Bronchial epithelial cell (primary cell): ENCODE measurements around the gene TYSND1. TPM values are rescaled to one million over a fixed set of nuclear protein-coding genes. Genes with fewer than 3 reads are reported as not detected.

ENCODE experiments used
- DNase-seq: peaks from one replicate; pipeline ENCODE4 v3.0.0-alpha.2; 2010; ENCODE audit warnings: low read depth
- FAIRE-seq: peaks from 2 replicates; lab custom pipeline; 2011; peaks lifted over from hg19 to GRCh38; lab: Jason Lieb, UNC
- H3K27me3 ChIP-seq: 2 replicates; pipeline ENCODE4 v1.5.1; 2011; ENCODE audit warnings: low read length; ENCODE audit not compliant: control insufficient read depth, insufficient read depth
- H3K36me3 ChIP-seq: 2 replicates; pipeline ENCODE4 v1.5.1; 2011; ENCODE audit warnings: low read length; ENCODE audit not compliant: control insufficient read depth, insufficient read depth
- H3K4me3 ChIP-seq: 2 replicates; pipeline ENCODE4 v1.5.1; 2011; ENCODE audit warnings: mild to moderate bottlenecking, low read depth, low read length, control low read depth
- total RNA-seq: library from RNA; depleted of rRNA; stranded (reverse); fragments of >200 nt; gene quantifications from 2 replicates; pipeline ENCODE4 v1.2.1, GENCODE V29; 2014
- TF ChIP-seq, protein P1 (sequence below): IDR thresholded peaks from 2 replicates; pipeline ENCODE4 v1.5.1; 2011; ENCODE audit warnings: mild to moderate bottlenecking, moderate library complexity, low read length, control low read depth, inconsistent platforms; ENCODE audit not compliant: insufficient read depth, severe bottlenecking

Gene TYSND1
- total RNA-seq, 1 donor from 2014 or later: 32.1 TPM

DNA sequence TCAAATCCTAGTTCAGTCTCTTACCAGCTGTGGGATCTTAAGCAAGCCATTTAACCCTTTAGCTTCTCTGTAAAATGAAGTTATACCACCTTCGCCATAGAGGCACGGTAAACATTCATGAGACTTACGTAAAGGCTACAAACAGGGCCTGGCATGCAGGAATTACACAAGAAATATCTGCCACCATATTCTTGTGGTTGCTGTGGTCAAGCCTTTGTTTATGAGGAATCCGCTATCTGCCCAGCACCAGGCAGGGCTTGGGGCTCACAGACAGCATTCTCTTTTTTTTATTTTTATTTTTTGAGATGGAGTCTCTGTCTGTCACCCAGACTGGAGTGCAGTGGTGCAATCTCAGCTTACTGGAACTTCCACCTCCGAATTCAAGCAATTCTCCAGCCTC lies 23.8 kb downstream of the TYSND1 start:
- TF ChIP-seq, protein P1, sequence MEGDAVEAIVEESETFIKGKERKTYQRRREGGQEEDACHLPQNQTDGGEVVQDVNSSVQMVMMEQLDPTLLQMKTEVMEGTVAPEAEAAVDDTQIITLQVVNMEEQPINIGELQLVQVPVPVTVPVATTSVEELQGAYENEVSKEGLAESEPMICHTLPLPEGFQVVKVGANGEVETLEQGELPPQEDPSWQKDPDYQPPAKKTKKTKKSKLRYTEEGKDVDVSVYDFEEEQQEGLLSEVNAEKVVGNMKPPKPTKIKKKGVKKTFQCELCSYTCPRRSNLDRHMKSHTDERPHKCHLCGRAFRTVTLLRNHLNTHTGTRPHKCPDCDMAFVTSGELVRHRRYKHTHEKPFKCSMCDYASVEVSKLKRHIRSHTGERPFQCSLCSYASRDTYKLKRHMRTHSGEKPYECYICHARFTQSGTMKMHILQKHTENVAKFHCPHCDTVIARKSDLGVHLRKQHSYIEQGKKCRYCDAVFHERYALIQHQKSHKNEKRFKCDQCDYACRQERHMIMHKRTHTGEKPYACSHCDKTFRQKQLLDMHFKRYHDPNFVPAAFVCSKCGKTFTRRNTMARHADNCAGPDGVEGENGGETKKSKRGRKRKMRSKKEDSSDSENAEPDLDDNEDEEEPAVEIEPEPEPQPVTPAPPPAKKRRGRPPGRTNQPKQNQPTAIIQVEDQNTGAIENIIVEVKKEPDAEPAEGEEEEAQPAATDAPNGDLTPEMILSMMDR: no peak
- peaks cover 2% of the 10 kb centered on the region for H3K36me3 ChIP-seq
- no peaks in the 10 kb centered on the region for H3K27me3 ChIP-seq
- H3K4me3 ChIP-seq: no peak overlapping the region
- DNase-seq: no peak
- FAIRE-seq: no peak

DNA sequence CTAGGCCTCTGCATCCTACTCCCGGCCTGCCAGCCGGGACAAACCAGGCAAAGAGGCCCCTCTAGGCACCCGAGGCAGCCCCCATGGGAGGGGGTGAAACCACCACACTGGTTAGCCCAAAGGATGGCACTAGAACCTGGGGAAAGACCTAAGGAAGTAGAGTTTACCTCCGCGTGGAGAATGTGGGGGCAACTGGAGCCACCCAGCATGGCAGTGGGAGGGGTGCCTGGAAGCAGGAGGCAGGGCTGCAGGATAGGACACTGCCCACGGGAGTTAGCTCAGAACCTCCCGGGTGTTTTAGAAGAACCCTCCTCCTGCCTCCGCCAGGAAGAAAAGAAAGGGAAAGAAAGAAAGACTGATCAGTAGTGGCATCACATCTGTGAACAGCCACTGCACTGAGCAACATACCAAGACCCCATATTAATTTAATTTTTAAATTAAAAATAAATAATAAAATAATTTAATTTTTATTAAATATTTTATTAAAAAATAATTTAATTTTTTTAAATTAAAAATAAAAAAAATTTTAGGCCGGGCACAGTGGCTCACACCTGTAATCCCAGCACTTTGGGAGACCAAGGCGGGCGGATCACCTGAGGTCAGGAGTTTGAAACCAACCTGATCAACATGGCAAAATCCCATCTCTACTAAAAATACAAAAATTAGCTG lies 25.1 kb downstream of the TYSND1 start:
- H3K27me3 ChIP-seq: no peaks in the 10 kb centered on the region

DNA sequence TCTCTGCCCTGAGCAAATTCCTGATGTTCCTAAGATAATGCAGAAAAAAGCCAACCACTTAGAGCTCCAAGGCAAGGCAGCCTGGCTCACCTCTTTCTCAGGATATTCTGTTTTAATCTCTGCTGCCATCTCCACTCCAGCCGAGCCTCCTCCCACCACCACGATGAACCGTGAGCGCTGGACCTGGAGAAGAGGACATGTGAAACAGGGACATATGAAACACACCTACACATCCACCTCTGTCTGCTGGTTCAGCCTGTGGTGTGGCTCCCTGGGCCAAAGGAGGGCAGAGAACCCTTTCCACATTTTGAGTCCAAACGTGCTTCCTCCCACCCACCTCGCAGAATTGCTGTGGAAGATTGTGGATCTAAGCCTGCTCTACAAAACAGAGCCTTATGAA lies 26.1 kb downstream of the TYSND1 start:
- H3K36me3 ChIP-seq: peaks cover 2% of the 10 kb centered on the region
- H3K4me3 ChIP-seq: no peak overlapping the region
- no peak for FAIRE-seq
- DNase-seq: no peak
- no peaks in the 10 kb centered on the region for H3K27me3 ChIP-seq
- TF ChIP-seq, protein P1: no peak

More for the DNA sequence above, 25.1 kb downstream of the TYSND1 start:
- TF ChIP-seq, protein P1: no peak
- DNase-seq: no peak
- no peak overlapping the region for H3K4me3 ChIP-seq
- H3K36me3 ChIP-seq: peaks cover 2% of the 10 kb centered on the region
- no peak for FAIRE-seq

- TF ChIP-seq, protein P1: no peak
- Histone ChIP-seq H3K4me3 (no peak overlapping the region), H3K27me3 (no peaks in the 10 kb centered on the region), H3K36me3 (peaks cover 7% of the 10 kb centered on the region)
- no peak for DNase-seq
- FAIRE-seq: no peak
Measured at GRCh38 chr10:70119623-70120022, 26.9 kb downstream of the TYSND1 start.

- DNase-seq: no peak
- H3K27me3 ChIP-seq: no peaks in the 10 kb centered on the region
- H3K36me3 ChIP-seq: peaks cover 7% of the 10 kb centered on the region
- TF ChIP-seq, protein P1: no peak
- no peak for FAIRE-seq
- no peak overlapping the region for H3K4me3 ChIP-seq
Measured at GRCh38 chr10:70119197-70119596, 27.3 kb downstream of the TYSND1 start.

DNA sequence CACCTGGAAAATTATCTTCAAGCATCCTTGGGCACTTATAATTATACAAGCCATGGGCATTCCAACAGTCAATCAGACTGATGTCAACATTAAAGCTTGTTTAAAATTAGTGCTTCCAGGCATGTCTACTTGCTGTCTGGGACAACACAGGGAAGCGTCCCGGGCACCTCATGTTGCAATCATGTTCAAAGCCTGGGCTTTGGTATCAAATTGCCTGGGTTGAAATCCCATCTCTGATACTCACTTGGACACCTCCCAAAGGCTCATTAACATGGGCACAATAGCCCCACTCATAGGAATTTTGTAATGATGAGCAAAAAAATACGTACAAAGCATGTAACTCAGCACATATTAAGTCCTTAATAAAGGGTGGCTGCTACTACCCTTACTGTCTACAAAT lies 28.3 kb downstream of the TYSND1 start:
- FAIRE-seq (no peak), DNase-seq (peak; percentile 15)
- Histone ChIP-seq H3K4me3 (no peak overlapping the region), H3K27me3 (no peaks in the 10 kb centered on the region), H3K36me3 (peaks cover 8% of the 10 kb centered on the region)
- TF ChIP-seq, protein P1: no peak
